HG02973 (cell line): Measurements from ENCODE around the gene MICU1.
"Not testable (repeated sequence)": the region's sequence is repeated elsewhere in the genome, so short reads cannot be mapped to it uniquely, and the experiment has no call there.

ENCODE experiments used
- ATAC-seq: cut with Tn5 transposase; IDR thresholded peaks from one replicate; pipeline ENCODE4 v1.9.1; 2021; ENCODE audit warnings: moderate library complexity; ENCODE audit not compliant: unreplicated experiment

Gene MICU1

GRCh38 chr10:72331575-72332422, 294.1 kb downstream of the MICU1 start:
- ATAC-seq, result no peak

GRCh38 chr10:72330069-72330426, 295.8 kb downstream of the MICU1 start:
- no peak for ATAC-seq

DNA sequence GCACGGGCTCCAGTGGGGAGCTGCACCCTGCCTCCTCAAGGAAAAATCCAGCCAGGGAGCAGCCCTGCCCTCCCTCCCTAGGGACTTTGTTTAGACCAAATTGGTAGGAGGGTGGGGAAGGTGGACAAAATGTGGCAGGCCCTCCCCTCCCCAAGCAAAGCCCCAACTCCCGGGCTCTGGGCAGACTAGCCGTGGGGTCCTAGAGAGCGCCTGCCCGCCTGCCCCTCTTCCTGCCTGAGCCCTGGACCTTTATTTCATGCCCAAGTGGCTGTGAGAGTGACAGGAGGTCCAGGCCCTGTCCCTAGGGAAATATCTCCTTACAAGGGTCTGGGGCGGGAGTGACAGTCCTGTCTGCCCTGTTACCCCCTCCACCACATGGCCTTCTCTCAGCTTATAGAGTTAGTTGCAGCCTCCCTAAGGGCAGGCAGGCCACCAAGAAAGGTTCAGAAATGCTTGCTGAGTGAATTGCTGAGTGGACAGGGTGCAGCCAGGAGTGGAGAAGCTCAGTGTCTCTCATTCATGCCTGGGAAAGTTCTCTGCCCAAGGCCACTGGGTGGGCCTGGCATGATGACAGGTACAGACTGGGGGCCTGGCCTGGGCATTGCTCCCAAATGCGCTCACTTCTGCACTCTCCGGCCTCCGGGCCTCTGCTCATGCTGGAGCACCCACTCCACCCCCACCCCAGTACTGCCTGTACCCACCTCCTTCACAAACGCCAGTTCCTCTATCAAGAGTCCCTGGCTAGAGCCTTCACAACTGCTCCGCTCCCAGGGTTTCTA, 296.4 kb downstream of the MICU1 start:
- ATAC-seq, result no peak

DNA sequence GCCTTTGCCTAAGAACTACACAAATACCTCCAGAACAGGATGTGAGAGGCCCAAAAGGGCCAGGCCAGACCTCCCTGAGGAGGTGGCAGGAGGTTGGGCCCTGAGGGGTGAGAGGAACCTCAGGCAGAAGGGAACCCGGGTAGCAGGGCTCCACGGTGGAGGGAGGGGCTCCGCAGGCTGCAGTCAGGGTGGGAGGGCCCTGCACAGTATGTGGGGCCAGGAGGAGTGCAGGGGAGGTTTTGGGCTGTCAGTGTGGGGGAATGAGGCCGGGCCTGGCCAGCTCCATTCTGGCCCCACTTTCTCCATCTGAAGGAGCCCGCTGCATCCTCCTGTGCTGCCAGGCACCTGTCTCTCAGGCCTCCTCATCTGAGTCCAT, 297.1 kb downstream of the MICU1 start:
- ATAC-seq, result no peak

DNA sequence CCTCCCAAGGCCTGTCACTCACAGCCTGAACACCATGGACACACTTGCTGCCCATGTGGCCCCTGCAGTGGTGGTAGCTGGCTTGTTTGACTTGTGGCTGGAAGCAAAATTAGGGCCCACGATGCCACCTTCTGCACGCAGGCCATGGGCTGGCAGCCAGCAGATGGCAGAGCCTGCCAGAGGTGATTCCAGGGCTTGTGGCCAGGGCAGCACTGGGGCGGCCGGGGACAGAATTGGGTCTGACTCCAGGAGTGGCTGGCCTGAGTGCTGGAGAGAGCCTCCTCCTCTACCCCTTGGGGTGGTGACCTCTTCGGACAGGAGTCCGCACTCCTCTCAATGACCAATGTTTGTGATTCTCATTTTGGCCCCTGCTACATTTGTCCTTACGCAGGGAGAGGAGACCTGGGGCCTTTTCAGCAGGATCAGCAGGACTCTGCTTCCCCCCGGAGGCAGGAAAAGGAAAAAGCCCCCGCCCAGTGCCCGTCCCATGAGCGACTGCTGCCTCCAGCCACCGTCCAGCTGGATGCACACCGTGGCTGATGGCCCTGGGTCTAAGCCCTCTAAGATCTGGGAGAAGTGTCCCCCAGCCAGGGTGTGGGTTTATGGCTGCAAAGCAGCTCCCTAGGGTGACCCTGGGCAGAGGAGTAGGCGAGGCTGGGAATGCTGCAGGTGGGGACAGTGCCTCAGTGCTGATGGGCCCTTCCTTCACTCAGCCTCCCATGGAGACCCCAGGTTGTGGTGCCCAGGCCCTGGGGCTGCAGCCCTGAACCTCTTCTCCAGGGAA, 297.6 kb downstream of the MICU1 start:
- no peak for ATAC-seq

DNA sequence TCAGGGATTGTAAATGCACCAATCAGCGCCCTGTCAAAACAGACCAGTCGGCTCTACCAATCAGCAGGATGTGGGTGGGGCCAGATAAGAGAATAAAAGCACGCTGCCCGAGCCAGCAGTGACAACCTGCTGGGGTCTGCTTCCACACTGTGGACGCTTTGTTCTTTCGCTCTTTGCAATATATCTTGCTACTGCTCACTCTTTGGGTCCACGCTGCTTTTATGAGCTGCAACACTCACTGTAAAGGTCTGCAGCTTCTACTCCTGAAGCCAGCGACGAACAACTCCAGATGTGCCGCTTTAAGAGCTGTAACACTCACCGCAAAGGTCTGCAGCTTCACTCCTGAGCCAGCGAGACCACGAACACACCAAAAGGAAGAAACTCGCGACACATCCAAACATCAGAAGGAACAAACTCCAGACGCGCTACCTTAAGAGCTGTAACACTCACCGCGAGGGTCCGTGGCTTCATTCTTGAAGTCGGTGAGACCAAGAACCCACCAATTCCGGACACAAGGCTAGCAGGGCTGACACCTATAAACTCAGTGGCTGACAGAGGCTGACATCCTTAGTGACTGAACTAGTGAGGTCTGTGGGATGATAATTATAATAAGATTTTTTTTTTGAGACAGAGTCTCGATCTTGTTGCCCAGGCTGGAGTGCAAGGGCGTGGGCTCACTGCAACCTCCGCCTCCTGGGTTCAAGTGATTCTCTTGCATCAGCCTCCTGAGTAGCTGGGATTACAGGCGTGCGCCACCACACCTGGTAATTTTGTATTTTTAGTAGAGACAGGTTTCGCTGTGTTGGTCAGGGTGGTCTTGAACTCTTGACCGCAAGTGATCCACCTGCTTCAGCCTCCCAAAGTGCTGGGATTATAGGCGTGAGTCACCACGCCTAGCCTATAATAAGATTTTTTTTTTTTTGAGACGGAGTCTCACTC, 298.9 kb downstream of the MICU1 start:
- ATAC-seq, result not testable (repeated sequence)

DNA sequence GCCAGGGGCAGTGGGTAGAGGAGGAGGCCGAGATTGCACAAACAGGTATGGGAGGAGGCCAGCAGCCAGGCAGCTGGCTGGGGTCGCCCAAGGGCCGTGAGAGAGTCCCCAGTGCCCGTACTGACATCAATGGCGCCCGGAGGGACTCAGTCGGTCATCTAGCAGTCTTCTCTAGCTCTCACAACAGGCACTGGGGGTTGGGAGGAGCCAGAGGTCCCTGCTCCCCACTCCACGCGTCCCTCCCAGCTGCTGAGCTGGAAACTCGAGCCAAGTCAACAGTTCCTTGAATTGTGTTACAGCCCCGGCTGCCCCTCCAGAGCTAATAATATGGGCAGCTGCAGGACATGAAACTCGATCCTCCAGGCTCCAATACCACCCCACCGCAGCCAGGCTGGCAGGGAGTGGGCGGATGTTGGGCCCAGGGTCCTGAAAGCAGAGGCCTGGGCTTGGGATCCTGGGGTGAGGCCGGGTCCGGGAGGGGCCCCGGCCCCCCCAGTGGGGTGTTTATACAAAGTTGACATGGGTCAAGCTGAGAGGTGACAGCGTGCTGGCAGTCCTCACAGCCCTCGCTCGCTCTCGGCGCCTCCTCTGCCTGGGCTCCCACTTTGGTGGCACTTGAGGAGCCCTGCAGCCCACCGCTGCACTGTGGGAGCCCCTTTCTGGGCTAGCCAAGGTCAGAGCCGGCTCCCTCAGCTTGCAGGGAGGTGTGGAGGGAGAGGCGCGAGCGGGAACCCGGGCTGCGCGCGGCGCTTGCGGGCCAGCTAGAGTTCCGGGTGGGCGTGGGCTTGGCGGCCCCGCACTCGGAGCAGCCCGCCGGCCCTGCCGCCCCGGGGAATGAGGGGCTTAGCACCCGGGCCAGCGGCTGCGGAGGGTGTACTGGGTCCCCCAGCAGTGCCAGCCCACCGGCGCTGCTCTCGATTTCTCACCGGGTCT, 300.4 kb downstream of the MICU1 start:
- ATAC-seq, result not testable (repeated sequence)

DNA sequence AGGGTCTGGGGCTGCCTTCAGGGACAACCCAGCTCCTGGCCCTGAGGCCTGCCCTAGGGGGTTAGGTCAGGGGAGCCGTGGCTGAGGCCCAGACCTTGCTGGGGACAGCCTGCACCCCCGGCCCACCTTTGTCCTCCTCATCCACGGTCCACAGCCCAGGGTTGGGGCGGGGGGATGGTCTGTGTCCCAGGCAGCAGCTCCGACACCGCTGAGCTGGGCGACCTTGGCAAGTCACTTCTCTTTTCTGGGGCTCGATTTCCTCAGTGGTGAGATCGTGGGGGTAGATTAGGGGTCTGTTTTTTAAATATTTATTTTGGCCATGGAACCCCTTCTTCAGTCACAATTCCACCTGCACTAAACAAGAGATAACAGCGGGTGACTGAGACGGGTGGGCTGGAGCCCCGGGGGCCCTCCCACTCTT, 302.1 kb downstream of the MICU1 start:
- no peak for ATAC-seq

- no peak for ATAC-seq
Measured at GRCh38 chr10:72323108-72323749, 302.6 kb downstream of the MICU1 start.

DNA sequence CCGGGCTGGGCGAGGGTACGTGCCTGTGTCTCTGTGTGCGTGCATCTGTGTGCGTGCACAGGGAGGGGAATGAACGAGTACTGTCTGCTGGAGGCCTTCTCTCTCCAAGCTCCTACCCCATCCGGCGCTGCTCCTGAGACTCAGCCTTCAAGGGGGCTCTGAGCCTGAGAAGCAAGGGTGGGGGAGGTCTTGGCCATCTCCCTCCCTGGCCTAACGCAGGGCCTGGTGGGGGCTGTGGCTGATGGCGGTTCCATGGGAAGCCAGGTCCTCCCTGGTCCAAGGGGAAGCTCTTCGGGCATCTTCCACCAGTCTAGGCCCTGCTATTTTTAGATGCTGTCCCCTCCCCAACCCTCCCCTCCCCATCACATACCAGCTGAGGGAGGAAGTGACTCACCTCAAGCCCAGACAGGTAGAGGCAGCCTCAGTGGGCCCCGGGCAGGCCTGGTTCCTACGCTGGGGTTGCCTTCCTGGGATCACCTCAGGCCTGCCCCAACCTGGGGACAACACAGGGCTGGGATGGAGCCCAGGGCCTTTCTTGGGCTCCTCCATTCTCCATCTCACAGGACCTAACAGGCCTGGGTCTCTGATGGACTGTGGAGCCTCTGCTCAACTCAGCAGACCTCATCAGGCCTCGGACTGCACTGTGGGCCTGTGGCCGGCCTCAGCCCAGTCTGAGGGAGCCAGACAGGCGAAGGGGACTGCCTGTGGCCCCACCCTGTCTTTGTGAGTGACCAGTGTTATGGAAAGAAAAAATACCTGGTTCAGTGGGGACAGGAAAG, 303.4 kb downstream of the MICU1 start:
- no peak for ATAC-seq

GRCh38 chr10:72322030-72322279, 303.9 kb downstream of the MICU1 start:
- no peak for ATAC-seq

DNA sequence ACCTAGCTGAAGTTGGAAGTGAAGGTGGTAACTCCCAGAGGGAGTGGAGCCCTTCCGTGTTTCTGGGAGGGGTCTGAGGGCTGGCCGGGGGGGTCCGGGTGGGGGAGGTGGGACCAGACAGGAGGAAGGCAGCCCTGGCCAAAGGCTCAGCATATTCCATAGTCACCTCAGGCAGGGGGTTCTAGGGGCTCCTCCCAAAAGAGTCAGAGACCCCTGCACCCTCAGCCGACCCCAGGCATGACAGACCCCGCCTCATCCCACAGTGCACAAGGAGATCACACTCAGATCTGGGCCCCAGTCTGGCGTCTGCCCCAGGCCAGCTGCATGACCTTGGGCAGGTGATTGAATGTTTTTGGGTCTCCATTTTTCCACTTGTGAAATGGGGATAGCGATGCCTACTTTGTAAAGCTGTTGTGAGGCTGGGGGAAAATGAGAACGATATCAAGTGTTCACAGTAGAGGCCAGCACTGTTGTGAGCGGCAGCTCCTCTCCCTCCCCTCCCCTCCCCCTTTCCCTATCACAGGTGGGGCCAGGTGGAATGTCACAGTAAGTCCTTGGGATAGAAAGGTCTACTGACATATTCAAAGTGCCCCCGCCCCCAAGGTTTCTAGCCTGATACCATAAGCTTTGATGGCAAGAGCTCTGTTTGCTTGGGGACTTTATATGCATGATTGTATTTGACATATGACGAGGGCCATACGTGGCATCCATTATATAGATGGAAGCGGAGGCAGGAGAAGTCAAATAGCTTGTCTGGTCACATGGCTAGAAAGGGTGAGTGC, 304.4 kb downstream of the MICU1 start:
- ATAC-seq, result no peak

GRCh38 chr10:72320676-72321247, 305.1 kb downstream of the MICU1 start:
- ATAC-seq, result peak; percentile 61

DNA sequence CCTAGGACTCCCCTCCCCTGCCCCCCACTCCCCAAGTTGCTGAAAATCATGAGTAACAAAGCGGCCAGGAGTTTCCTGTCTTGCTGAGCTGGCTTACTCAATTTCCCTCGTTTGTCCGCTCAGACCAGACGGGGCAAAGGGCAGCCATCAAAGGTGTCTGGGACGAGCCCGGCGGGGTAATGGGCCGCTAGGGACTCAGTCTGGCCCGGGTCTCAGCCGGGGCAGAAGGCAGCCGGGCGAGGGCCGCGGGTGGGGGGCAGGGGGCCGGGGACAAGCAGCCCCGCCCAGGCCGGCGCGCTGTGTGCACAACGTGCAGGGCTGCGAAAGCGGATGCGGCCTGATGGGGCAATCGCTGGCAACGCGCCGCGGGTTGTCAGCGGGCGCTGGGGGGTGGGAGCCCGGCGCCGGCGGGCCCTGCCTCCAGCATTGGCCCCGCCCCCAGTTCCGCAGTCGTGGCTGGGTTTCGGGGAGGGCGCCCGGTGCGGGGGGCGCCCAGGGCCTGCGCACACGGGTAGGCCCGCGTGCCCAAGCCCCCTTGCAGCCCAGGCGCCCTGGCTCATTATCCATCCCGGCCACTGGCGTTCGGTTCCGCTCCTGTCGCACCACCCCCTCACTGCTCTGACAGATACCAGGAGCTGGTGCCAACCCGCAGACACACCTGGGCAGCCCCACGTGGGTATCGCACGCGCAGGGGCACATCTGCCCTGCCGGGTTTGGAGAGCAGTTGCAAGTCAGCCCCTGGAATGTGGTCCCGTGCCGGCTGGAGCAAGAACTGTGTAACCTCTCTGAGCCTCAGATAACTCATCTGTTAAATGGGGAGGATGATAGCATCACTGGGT, 306.2 kb downstream of the MICU1 start:
- ATAC-seq, result peak; percentile 45

DNA sequence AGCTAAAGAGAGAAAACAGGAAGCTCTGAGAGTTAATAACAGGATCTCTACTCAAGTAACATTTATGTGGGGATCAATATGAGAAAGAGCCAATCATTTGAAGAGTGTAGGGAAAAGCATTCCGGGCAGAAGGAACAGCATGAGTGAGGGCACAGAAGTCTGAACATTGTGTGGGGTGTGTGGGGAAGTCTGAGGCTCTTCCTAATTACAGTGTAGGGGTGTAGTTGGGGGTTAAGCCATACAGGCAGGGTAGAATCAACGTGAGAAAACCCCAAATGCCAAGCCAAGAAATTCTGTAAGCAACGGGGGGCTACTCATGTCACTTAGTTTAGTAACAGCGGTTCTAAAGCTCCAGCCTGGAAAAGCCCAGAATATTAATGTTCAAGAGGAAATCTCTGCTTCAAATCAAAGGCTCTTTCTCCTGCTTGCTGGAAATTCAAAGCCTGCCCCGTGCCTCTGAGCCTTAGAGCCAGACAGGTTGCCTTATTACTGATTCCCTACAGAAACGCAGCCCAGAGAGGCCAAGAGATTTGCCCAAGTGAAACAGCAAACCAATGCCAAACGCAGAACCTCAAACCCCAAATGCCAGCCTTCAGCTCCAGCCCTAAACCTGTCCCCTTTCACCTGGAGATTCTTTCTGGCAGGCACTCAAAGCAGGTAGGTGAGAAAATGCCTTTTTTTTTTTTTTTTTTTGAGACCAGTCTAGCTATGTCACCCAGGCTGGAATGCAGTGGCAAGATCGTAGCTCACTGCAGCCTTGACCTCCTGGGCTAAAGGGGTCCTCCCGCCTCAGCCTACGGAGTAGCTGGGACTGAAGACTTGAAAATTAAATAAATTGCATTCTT, 307.2 kb downstream of the MICU1 start:
- ATAC-seq, result no peak
